K562 (cell line): ENCODE data around the gene RBBP8. TPM values are rescaled to one million over a fixed set of nuclear protein-coding genes. Genes with fewer than 3 reads are reported as not detected.
A peak's percentile ranks its signal among the peaks of the same experiment; 100 is the strongest.

Experiments used
- CHD4 ChIP-seq: fragments of 200-600 bp; sonication (generic); IDR thresholded peaks from 3 replicates; pipeline ENCODE4 v1.6.1; 2012; ENCODE audit warnings: low read depth, mild to moderate bottlenecking, mixed read lengths, low read length, inconsistent platforms; ENCODE audit not compliant: insufficient read depth, insufficient replicate concordance, poor library complexity, severe bottlenecking
- CTBP1 ChIP-seq: fragments of 450-650 bp; IDR thresholded peaks from 2 replicates; pipeline ENCODE4 v1.6.1; 2016; ENCODE audit warnings: borderline replicate concordance
- DIDO1 ChIP-seq: fragments of 450-650 bp; IDR thresholded peaks from 2 replicates; pipeline ENCODE4 v1.6.1; 2016; ENCODE audit warnings: low read depth, missing biosample characterization, missing genetic modification characterization
- JUND ChIP-seq, 2 experiments: IDR thresholded peaks; 2 replicates in 1 of 2; 3 replicates in 1 of 2; pipeline ENCODE4 v1.6.1; 2011; ENCODE audit warnings: borderline replicate concordance in 2 of 2, low read depth in 2 of 2, low read length in 2 of 2, improper control_type of control experiment in 1 of 2, missing biosample characterization in 1 of 2, missing genetic modification characterization in 1 of 2, missing genetic modification reagents in 1 of 2
- NCOR1 ChIP-seq: fragments of 450-650 bp; IDR thresholded peaks from 2 replicates; pipeline ENCODE4 v1.6.1; 2016; ENCODE audit warnings: mild to moderate bottlenecking, moderate library complexity
- NONO ChIP-seq, 2 experiments: fragments of 200-400 bp in 1 of 2; fragments of 450-650 bp in 1 of 2; formaldehyde crosslinking in 1 of 2; IDR thresholded peaks; 2 replicates each; pipeline ENCODE4 v1.6.1; 2017; ENCODE audit warnings: low read depth in 2 of 2, mild to moderate bottlenecking in 2 of 2, moderate library complexity in 2 of 2, low read length in 1 of 2
- PHB2 ChIP-seq: fragments of 450-650 bp; IDR thresholded peaks from 2 replicates; pipeline ENCODE4 v1.6.1; 2017; ENCODE audit warnings: low read depth
- RBM25 ChIP-seq: fragments of 200-400 bp; formaldehyde crosslinking; IDR thresholded peaks from 2 replicates; pipeline ENCODE4 v1.6.1; 2018; ENCODE audit warnings: low read length, low read depth, moderate library complexity; ENCODE audit not compliant: severe bottlenecking
- RHOXF2B ChIP-seq: fragments of 250-450 bp; sonication (Bioruptor Pico); conservative IDR thresholded peaks from 2 replicates; pipeline ENCODE4 v1.5.1; 2021
- SIN3B ChIP-seq: fragments of 450-650 bp; IDR thresholded peaks from 2 replicates; pipeline ENCODE4 v1.6.1; 2017; ENCODE audit warnings: low read depth, mild to moderate bottlenecking, moderate library complexity
- TBP ChIP-seq: optimal IDR thresholded peaks from 2 replicates; pipeline ENCODE3; 2011; ENCODE audit warnings: low read depth, low read length, improper control_type of control experiment
- ZNF830 ChIP-seq: fragments of 250-450 bp; sonication (Bioruptor Pico); IDR thresholded peaks from 2 replicates; pipeline ENCODE4 v1.5.0; 2021; ENCODE audit warnings: mild to moderate bottlenecking
- polyA plus RNA-seq, 8 experiments: library from polyadenylated mRNA; depleted of rRNA in 4 of 8; stranded (reverse) in 5 of 8; unstranded in 3 of 8; fragments of >200 nt; fragmentation: Nextera tagmentation in 2 of 8; fragmentation: Illumina TruSeq in 1 of 8; extraction: Ambion mirVana in 2 of 8; extraction: Trizol in 1 of 8; gene quantifications; 2 replicates each; pipeline versions ENCODE4 v1.2.1 to v1.2.3, GENCODE V29; 2011 to 2014; ENCODE audit warnings: inconsistent platforms in 1 of 8, missing spikeins in 1 of 8
- total RNA-seq, 7 experiments: library from RNA; depleted of rRNA in 6 of 7; stranded (reverse); fragments of >200 nt in 6 of 7; fragmentation: Illumina TruSeq in 2 of 7; extraction: Trizol in 2 of 7; gene quantifications; 2 replicates each; pipeline versions ENCODE4 v1.2.1 to v1.2.3, GENCODE V29; 2011 to 2021; ENCODE audit warnings: low replicate concordance in 1 of 7
- TF ChIP-seq, protein P1 (sequence below): sonication (generic); formaldehyde crosslinking; IDR thresholded peaks from 2 replicates; pipeline ENCODE4 v1.8.0; 2022; ENCODE audit warnings: mild to moderate bottlenecking, low read depth, missing genetic modification reagents
- TF ChIP-seq, protein P2 (sequence below): fragments of 450-650 bp; IDR thresholded peaks from 2 replicates; pipeline ENCODE4 v1.6.1; 2014; ENCODE audit warnings: low read depth, mild to moderate bottlenecking, moderate library complexity, borderline replicate concordance
- TF ChIP-seq, protein P3 (sequence below), 2 experiments: fragments of 450-650 bp in 1 of 2; sonication (generic) in 1 of 2; formaldehyde crosslinking in 1 of 2; IDR thresholded peaks in 1 of 2; conservative IDR thresholded peaks in 1 of 2; 2 replicates each; pipeline versions ENCODE4 v1.6.1 to v1.8.1; 2016 to 2023; ENCODE audit warnings: mild to moderate bottlenecking in 2 of 2, moderate library complexity in 2 of 2, inconsistent platforms in 1 of 2, missing genetic modification reagents in 1 of 2
- TF ChIP-seq, protein P4 (sequence below): sonication (generic); formaldehyde crosslinking; IDR thresholded peaks from 2 replicates; pipeline ENCODE4 v1.8.1; 2023; ENCODE audit warnings: mild to moderate bottlenecking, missing genetic modification reagents
- TF ChIP-seq, protein P5 (sequence below): fragments of 250-450 bp; sonication (Bioruptor Pico); IDR thresholded peaks from 2 replicates; pipeline ENCODE4 v1.5.0; 2021
- TF ChIP-seq, protein P6 (sequence below): fragments of 250-450 bp; sonication (Bioruptor Pico); IDR thresholded peaks from 2 replicates; pipeline ENCODE4 v1.8.0; 2022; ENCODE audit warnings: moderate library complexity, mild to moderate bottlenecking, inconsistent platforms

The RBBP8 gene
- total and polyA plus RNA-seq, 9 of the 15 experiments (the other 6 are each of a cell fraction or from before 2014, with no cell fraction given) = 28.4 to 63.1 (median 48.9) TPM

DNA sequence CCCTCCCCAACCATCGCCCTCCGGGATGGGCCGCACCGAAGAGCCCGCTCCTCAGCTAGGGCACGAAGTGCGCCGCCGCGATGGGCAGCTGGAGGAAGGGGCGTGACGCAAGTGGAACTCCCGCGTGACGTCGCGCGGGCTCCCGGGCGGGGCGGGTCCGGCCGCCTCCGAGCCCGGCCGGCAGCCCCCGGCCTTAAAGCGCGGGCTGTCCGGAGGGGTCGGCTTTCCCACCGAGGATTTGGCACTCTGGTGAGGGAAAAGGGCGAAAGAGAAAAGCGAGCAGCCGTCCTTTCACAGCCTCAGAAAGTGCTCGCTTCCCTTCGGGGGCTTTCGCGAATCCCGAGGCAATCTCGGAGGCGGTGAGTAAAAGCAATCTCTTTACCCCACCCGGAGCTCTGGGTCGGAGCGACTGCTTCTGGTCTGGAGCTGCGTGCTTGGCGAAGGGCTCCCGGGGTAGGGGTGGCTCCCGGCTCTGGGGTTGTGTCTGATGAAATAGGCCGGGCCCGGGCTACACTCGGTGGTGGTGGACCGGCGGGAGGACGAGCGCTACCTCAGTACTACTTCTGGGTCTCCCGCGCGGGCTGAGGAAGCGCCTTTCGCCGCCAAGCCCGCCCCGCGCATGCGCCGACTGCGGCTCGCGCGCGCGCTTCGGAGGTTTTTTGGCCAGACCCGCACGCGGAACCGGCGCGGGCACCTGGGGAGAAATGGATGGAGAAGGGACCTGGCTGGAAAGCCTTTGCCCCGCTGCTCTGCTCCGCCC is at the start of gene RBBP8 (continued):
- TF ChIP-seq CHD4 (no peak), RHOXF2B (CRISPR knock-in tag) (no peak), NONO (IDR thresholded peaks at IDR 0.05; ENCODE audit: low read depth in 2 of 2, low read length in 1 of 2) (peak; percentile 36 to 90; a peak in 2 of 4 replicates), ZNF830 (CRISPR knock-in tag) (0 out of 2 replicates have a peak, but pooled peaks have one; percentile 48), SIN3B (0 out of 2 replicates have a peak, but pooled peaks have one; percentile 32), DIDO1 (tag) (no peak), NCOR1 (no peak), JUND (IDR thresholded peaks at IDR 0.05; ENCODE audit: borderline replicate concordance, low read depth, low read length) (peak; percentile 64; the same call in 1 of the 2 replicates), JUND (tag; IDR thresholded peaks at IDR 0.05; ENCODE audit: borderline replicate concordance, low read depth, low read length) (no peak), TBP (peak; percentile 39), CTBP1 (peak; percentile 63; the same call in 1 of the 2 replicates), PHB2 (no peak), RBM25 (peak; percentile 26)
- TF ChIP-seq, protein P1, sequence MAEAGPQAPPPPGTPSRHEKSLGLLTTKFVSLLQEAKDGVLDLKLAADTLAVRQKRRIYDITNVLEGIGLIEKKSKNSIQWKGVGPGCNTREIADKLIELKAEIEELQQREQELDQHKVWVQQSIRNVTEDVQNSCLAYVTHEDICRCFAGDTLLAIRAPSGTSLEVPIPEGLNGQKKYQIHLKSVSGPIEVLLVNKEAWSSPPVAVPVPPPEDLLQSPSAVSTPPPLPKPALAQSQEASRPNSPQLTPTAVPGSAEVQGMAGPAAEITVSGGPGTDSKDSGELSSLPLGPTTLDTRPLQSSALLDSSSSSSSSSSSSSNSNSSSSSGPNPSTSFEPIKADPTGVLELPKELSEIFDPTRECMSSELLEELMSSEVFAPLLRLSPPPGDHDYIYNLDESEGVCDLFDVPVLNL (CRISPR knock-in tag) = 0 out of 2 replicates have a peak, but pooled peaks have one; percentile 66
- TF ChIP-seq, protein P2, sequence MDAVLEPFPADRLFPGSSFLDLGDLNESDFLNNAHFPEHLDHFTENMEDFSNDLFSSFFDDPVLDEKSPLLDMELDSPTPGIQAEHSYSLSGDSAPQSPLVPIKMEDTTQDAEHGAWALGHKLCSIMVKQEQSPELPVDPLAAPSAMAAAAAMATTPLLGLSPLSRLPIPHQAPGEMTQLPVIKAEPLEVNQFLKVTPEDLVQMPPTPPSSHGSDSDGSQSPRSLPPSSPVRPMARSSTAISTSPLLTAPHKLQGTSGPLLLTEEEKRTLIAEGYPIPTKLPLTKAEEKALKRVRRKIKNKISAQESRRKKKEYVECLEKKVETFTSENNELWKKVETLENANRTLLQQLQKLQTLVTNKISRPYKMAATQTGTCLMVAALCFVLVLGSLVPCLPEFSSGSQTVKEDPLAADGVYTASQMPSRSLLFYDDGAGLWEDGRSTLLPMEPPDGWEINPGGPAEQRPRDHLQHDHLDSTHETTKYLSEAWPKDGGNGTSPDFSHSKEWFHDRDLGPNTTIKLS = no peak
- TF ChIP-seq, protein P3, sequence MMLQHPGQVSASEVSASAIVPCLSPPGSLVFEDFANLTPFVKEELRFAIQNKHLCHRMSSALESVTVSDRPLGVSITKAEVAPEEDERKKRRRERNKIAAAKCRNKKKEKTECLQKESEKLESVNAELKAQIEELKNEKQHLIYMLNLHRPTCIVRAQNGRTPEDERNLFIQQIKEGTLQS (IDR thresholded peaks at IDR 0.05) = peak; percentile 71
- TF ChIP-seq, protein P3 (CRISPR knock-in tag; conservative IDR thresholded peaks at IDR 0.05) = no peak
- TF ChIP-seq, protein P4, sequence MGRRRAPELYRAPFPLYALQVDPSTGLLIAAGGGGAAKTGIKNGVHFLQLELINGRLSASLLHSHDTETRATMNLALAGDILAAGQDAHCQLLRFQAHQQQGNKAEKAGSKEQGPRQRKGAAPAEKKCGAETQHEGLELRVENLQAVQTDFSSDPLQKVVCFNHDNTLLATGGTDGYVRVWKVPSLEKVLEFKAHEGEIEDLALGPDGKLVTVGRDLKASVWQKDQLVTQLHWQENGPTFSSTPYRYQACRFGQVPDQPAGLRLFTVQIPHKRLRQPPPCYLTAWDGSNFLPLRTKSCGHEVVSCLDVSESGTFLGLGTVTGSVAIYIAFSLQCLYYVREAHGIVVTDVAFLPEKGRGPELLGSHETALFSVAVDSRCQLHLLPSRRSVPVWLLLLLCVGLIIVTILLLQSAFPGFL (CRISPR knock-in tag) = 0 out of 2 replicates have a peak, but pooled peaks have one; percentile 23
- TF ChIP-seq, protein P5, sequence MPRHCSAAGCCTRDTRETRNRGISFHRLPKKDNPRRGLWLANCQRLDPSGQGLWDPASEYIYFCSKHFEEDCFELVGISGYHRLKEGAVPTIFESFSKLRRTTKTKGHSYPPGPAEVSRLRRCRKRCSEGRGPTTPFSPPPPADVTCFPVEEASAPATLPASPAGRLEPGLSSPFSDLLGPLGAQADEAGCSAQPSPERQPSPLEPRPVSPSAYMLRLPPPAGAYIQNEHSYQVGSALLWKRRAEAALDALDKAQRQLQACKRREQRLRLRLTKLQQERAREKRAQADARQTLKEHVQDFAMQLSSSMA (CRISPR knock-in tag) = no peak
- TF ChIP-seq, protein P6, sequence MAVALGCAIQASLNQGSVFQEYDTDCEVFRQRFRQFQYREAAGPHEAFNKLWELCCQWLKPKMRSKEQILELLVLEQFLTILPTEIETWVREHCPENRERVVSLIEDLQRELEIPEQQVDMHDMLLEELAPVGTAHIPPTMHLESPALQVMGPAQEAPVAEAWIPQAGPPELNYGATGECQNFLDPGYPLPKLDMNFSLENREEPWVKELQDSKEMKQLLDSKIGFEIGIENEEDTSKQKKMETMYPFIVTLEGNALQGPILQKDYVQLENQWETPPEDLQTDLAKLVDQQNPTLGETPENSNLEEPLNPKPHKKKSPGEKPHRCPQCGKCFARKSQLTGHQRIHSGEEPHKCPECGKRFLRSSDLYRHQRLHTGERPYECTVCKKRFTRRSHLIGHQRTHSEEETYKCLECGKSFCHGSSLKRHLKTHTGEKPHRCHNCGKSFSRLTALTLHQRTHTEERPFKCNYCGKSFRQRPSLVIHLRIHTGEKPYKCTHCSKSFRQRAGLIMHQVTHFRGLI (CRISPR knock-in tag) = no peak; the same call in 1 of the 2 replicates
